ENCODE data around the gene ATP11B. TPM values are rescaled to one million over a fixed set of nuclear protein-coding genes. Genes with fewer than 3 reads are reported as not detected.

ATP11B gene
- total RNA-seq, 2 experiments from 2014 or later: 85.7 to 95.3 TPM

GRCh38 chr3:182807061-182807460, 13.8 kb downstream of the ATP11B start:
- DNase-seq: no peak
- Mint-ChIP-seq H3K4me1 (ENCODE audit: low read depth) (peaks cover 65% of the 10 kb centered on the region), H3K27ac (no peak overlapping the region), H3K4me3 (no peak overlapping the region), H3K9me3 (no peaks in the 10 kb centered on the region), H3K27me3 (no peaks in the 10 kb centered on the region), H3K36me3 (ENCODE audit: low read depth) (peaks cover 9% of the 10 kb centered on the region)
- POLR2A ChIA-PET: interaction anchor here (0.8 kb wide), 1 partner anchor 13 kb away, joined by 3 read pairs; no protein-coding TSS in a partner anchor
- TF ChIP-seq CTCF (IDR thresholded peaks at IDR 0.05): no peak
- intact Hi-C loops (cut with micrococcal nuclease): no loop called here
- CTCF ChIA-PET: interaction anchor here (1.1 kb wide), 1 partner anchor 24 kb away, joined by 3 read pairs; no protein-coding TSS in a partner anchor
- no peak for ATAC-seq

- DNase-seq: no peak
- no peak for TF ChIP-seq CTCF (IDR thresholded peaks at IDR 0.05)
- H3K9me3 Mint-ChIP-seq: no peaks in the 10 kb centered on the region
- H3K27ac Mint-ChIP-seq: no peak overlapping the region
- H3K4me1 Mint-ChIP-seq (ENCODE audit: low read depth): peaks cover 63% of the 10 kb centered on the region
- intact Hi-C loops (cut with micrococcal nuclease): no loop called here
- ChIA-PET POLR2A (no interaction called here), CTCF (no interaction called here)
- H3K27me3 Mint-ChIP-seq: no peaks in the 10 kb centered on the region
- H3K36me3 Mint-ChIP-seq (ENCODE audit: low read depth): peaks cover 15% of the 10 kb centered on the region
- no peak for ATAC-seq
- no peak overlapping the region for H3K4me3 Mint-ChIP-seq
Measured at GRCh38 chr3:182808041-182808770, 14.9 kb downstream of the ATP11B start.

- peaks cover 15% of the 10 kb centered on the region for H3K36me3 Mint-ChIP-seq (ENCODE audit: low read depth)
- no peak for TF ChIP-seq CTCF (IDR thresholded peaks at IDR 0.05)
- ATAC-seq (no peak), DNase-seq (no peak)
- no peak overlapping the region for H3K27ac Mint-ChIP-seq
- POLR2A ChIA-PET: no interaction called here
- H3K9me3 Mint-ChIP-seq: no peaks in the 10 kb centered on the region
- CTCF ChIA-PET: no interaction called here
- no peaks in the 10 kb centered on the region for H3K27me3 Mint-ChIP-seq
- peaks cover 59% of the 10 kb centered on the region for H3K4me1 Mint-ChIP-seq (ENCODE audit: low read depth)
- H3K4me3 Mint-ChIP-seq: no peak overlapping the region
- intact Hi-C loops (cut with micrococcal nuclease): no loop called here
Measured at GRCh38 chr3:182809531-182809930, 16.2 kb downstream of the ATP11B start.

GRCh38 chr3:182810574-182811268, 17.4 kb downstream of the ATP11B start:
- no peak overlapping the region for H3K27ac Mint-ChIP-seq
- peaks cover 13% of the 10 kb centered on the region for H3K36me3 Mint-ChIP-seq (ENCODE audit: low read depth)
- peaks cover 61% of the 10 kb centered on the region for H3K4me1 Mint-ChIP-seq (ENCODE audit: low read depth)
- intact Hi-C loops (cut with micrococcal nuclease): no loop called here
- no peak overlapping the region for H3K4me3 Mint-ChIP-seq
- no peaks in the 10 kb centered on the region for H3K9me3 Mint-ChIP-seq
- DNase-seq (no peak), ATAC-seq (no peak)
- TF ChIP-seq CTCF (IDR thresholded peaks at IDR 0.05): no peak
- ChIA-PET CTCF (no interaction called here), POLR2A (no interaction called here)
- no peaks in the 10 kb centered on the region for H3K27me3 Mint-ChIP-seq

- H3K27ac Mint-ChIP-seq: no peak overlapping the region
- POLR2A ChIA-PET: no interaction called here
- peaks cover 13% of the 10 kb centered on the region for H3K36me3 Mint-ChIP-seq (ENCODE audit: low read depth)
- H3K4me1 Mint-ChIP-seq (ENCODE audit: low read depth): peaks cover 64% of the 10 kb centered on the region
- ATAC-seq (no peak), DNase-seq (no peak)
- H3K9me3 Mint-ChIP-seq: no peaks in the 10 kb centered on the region
- CTCF ChIA-PET: no interaction called here
- no peaks in the 10 kb centered on the region for H3K27me3 Mint-ChIP-seq
- no peak overlapping the region for H3K4me3 Mint-ChIP-seq
- intact Hi-C loops (cut with micrococcal nuclease): no loop called here
- no peak for TF ChIP-seq CTCF (IDR thresholded peaks at IDR 0.05)
Measured at GRCh38 chr3:182811269-182811596, 17.9 kb downstream of the ATP11B start.
